Testis (tissue), 2 donors: ENCODE data around the gene SPRED3.

Experiments
- POLR2A ChIP-seq: fragments of 450-650 bp; IDR thresholded peaks from one replicate; pipeline ENCODE4 v1.6.1; 2017; ENCODE audit warnings: antibody characterized with exemption, mild to moderate bottlenecking, moderate library complexity
- TF ChIP-seq, protein P1 (sequence below), 3 experiments: fragments of 450-650 bp in 2 of 3; fragments of 200-600 bp in 1 of 3; sonication (generic) in 1 of 3; IDR thresholded peaks; one replicate each; pipeline ENCODE4 v1.5.1; 2016 to 2019; ENCODE audit warnings: antibody characterized with exemption in 3 of 3, mild to moderate bottlenecking in 2 of 3, moderate library complexity in 1 of 3

DNA sequence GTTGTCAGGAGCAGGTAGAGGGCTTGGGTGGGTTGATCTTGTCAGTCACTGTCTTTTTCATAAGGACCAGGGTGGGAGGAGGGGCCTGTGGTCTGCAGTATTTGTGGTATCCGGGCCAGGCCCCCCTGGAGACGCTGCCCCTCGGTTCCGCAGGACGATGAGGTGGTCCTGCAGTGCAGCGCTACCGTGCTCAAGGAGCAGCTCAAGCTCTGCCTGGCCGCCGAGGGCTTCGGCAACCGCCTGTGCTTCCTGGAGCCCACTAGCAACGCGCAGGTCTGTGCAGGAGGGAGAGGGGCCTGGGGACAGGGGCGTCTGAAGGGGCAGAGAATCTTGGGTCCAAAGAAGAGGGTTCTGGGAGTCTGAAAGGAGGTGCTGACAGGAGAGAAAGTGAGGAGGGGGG lies 52.1 kb downstream of the SPRED3 start:
- TF ChIP-seq, protein P1, sequence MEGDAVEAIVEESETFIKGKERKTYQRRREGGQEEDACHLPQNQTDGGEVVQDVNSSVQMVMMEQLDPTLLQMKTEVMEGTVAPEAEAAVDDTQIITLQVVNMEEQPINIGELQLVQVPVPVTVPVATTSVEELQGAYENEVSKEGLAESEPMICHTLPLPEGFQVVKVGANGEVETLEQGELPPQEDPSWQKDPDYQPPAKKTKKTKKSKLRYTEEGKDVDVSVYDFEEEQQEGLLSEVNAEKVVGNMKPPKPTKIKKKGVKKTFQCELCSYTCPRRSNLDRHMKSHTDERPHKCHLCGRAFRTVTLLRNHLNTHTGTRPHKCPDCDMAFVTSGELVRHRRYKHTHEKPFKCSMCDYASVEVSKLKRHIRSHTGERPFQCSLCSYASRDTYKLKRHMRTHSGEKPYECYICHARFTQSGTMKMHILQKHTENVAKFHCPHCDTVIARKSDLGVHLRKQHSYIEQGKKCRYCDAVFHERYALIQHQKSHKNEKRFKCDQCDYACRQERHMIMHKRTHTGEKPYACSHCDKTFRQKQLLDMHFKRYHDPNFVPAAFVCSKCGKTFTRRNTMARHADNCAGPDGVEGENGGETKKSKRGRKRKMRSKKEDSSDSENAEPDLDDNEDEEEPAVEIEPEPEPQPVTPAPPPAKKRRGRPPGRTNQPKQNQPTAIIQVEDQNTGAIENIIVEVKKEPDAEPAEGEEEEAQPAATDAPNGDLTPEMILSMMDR (IDR thresholded peaks at IDR 0.05): no peak
- no peak for TF ChIP-seq POLR2A
